ENCODE measurements around the gene MAP1B.
A peak's percentile ranks its signal among the peaks of the same experiment; 100 is the strongest.

Gene MAP1B

GRCh38 chr5:72134226-72134899 is 27.1 kb downstream of the MAP1B start:
- no peak overlapping the region for H3K9ac ChIP-seq (ENCODE audit: low read length)
- H3K79me2 ChIP-seq (ENCODE audit: insufficient read depth, low read length) = no peaks in the 10 kb centered on the region
- no peak overlapping the region for H3K4me2 ChIP-seq (ENCODE audit: low read length)

DNA sequence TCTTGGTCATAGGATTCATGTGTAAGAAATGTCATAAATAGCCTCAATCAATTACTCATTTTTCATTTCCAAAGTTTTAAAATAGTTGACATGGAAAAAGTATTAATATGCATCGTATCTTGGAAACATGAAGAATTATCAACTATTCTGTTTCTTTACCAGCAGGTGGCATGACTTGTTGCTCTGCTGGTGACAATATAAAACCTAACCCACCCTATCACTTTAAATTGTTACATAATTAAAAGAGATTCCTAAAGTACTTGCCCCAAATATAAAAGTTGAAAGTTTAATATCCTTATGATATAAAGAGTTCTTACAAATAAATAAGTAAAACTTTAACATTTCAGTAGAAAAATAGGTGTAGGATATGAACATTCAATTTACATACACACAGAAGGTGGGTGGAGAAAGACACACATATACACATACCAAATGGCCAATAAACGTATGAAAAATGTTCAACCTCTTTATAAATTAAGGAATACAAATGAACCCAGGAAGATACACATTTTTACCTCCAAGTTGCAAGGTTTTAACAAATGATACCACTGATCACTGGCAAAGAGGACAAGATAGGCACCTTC is 30.6 kb downstream of the MAP1B start:
- Histone ChIP-seq H3K9me2 (ENCODE audit: low read depth, low read length) (no peaks in the 10 kb centered on the region), H2AFZ (ENCODE audit: low read length) (no peak overlapping the region; the same call in 1 of the 2 replicates), H3K27me3 (ENCODE audit: insufficient read depth, low read length) (no peaks in the 10 kb centered on the region), H3K4me2 (ENCODE audit: low read length) (no peak overlapping the region), H3K9ac (ENCODE audit: low read length) (no peak overlapping the region), H3K4me3 (ENCODE audit: low read depth, low read length, poor library complexity, severe bottlenecking) (no peak overlapping the region), H3K27ac (ENCODE audit: low read depth, low read length, poor library complexity, severe bottlenecking) (no peak overlapping the region), H3K4me1 (ENCODE audit: insufficient read depth, low read length, severe bottlenecking) (peaks cover 13% of the 10 kb centered on the region), H3K9me3 (ENCODE audit: low read length) (no peaks in the 10 kb centered on the region), H3F3A (ENCODE audit: insufficient read depth, low read length) (no peaks in the 10 kb centered on the region), H3K36me3 (ENCODE audit: insufficient read depth, low read length) (no peaks in the 10 kb centered on the region), H3K79me2 (ENCODE audit: insufficient read depth, low read length) (no peaks in the 10 kb centered on the region), H4K20me1 (ENCODE audit: insufficient read depth, low read length) (no peaks in the 10 kb centered on the region)
- TF ChIP-seq EZH2 (IDR thresholded peaks at IDR 0.05; ENCODE audit: borderline replicate concordance, low read length) = no peak
- TF ChIP-seq CTCF (IDR thresholded peaks at IDR 0.05; ENCODE audit: low read length) = peak; percentile 75

More at GRCh38 chr5:72134226-72134899, 27.1 kb downstream of the MAP1B start:
- no peaks in the 10 kb centered on the region for H3K36me3 ChIP-seq (ENCODE audit: insufficient read depth, low read length)
- no peaks in the 10 kb centered on the region for H3F3A ChIP-seq (ENCODE audit: insufficient read depth, low read length)
- no peak overlapping the region for H2AFZ ChIP-seq (ENCODE audit: low read length)
- H4K20me1 ChIP-seq (ENCODE audit: insufficient read depth, low read length) = no peaks in the 10 kb centered on the region
- H3K9me3 ChIP-seq (ENCODE audit: low read length) = no peaks in the 10 kb centered on the region
- TF ChIP-seq EZH2 (IDR thresholded peaks at IDR 0.05; ENCODE audit: borderline replicate concordance, low read length) (no peak), CTCF (IDR thresholded peaks at IDR 0.05; ENCODE audit: low read length) (no peak)
- no peak overlapping the region for H3K4me3 ChIP-seq (ENCODE audit: low read depth, low read length, poor library complexity, severe bottlenecking)
- no peak overlapping the region for H3K27ac ChIP-seq (ENCODE audit: low read depth, low read length, poor library complexity, severe bottlenecking)
- H3K27me3 ChIP-seq (ENCODE audit: insufficient read depth, low read length) = no peaks in the 10 kb centered on the region
- H3K9me2 ChIP-seq (ENCODE audit: low read depth, low read length) = no peaks in the 10 kb centered on the region
- H3K4me1 ChIP-seq (ENCODE audit: insufficient read depth, low read length, severe bottlenecking) = peaks cover 13% of the 10 kb centered on the region

- H3K27ac ChIP-seq (ENCODE audit: low read depth, low read length, poor library complexity, severe bottlenecking) = no peak overlapping the region
- H3K79me2 ChIP-seq (ENCODE audit: insufficient read depth, low read length) = no peaks in the 10 kb centered on the region
- H3F3A ChIP-seq (ENCODE audit: insufficient read depth, low read length) = no peaks in the 10 kb centered on the region
- no peaks in the 10 kb centered on the region for H3K36me3 ChIP-seq (ENCODE audit: insufficient read depth, low read length)
- TF ChIP-seq EZH2 (IDR thresholded peaks at IDR 0.05; ENCODE audit: borderline replicate concordance, low read length) (no peak), CTCF (IDR thresholded peaks at IDR 0.05; ENCODE audit: low read length) (no peak)
- no peaks in the 10 kb centered on the region for H4K20me1 ChIP-seq (ENCODE audit: insufficient read depth, low read length)
- no peaks in the 10 kb centered on the region for H3K9me3 ChIP-seq (ENCODE audit: low read length)
- no peaks in the 10 kb centered on the region for H3K27me3 ChIP-seq (ENCODE audit: insufficient read depth, low read length)
- no peak overlapping the region for H3K4me3 ChIP-seq (ENCODE audit: low read depth, low read length, poor library complexity, severe bottlenecking)
- no peaks in the 10 kb centered on the region for H3K9me2 ChIP-seq (ENCODE audit: low read depth, low read length)
- 0 out of 2 replicates have a peak overlapping the region, but pooled peaks have one; percentile 13 for H3K9ac ChIP-seq (ENCODE audit: low read length)
- H3K4me1 ChIP-seq (ENCODE audit: insufficient read depth, low read length, severe bottlenecking) = peaks cover 13% of the 10 kb centered on the region
- H3K4me2 ChIP-seq (ENCODE audit: low read length) = no peak overlapping the region
- no peak overlapping the region for H2AFZ ChIP-seq (ENCODE audit: low read length)
Observed at GRCh38 chr5:72138943-72139521, 31.8 kb downstream of the MAP1B start.

All from OCI-LY1 (cell line).